ENCODE results near the gene BPIFB3.

BPIFB3 gene

DNA sequence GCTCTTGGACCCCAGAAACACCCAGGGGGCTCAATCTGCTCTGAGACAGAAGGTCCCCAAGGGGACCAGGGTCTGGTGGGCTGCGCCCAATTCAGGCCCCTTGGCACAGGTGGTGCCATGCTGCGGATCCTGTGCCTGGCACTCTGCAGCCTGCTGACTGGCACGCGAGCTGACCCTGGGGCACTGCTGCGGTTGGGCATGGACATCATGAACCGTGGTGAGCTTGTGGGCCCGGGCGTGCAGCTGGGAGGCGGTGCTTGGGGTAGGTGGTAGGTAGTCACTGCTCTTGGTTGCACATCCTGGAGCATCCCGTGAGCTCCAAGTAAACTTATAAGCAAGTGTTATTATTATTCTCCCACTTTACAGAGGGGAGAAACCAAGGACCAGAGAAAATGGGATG lies 22.2 kb upstream of the BPIFB3 start, which contains the start of gene BPIFB6:
BPIFB6 (plus strand) TSS at position 118 of the 400 bp plus-strand sequence; CDS start at position 118, 0 bp downstream.
- H3K4me3 ChIP-seq (ENCODE audit: low read depth, low read length): no peak within 1 kb of the TSS
- in situ Hi-C loops (cut with HindIII; ENCODE audit: low sequenced_read_pairs): no loop called here
- DNase-seq (ENCODE audit: low read depth): no peak
- TF ChIP-seq, protein P1, sequence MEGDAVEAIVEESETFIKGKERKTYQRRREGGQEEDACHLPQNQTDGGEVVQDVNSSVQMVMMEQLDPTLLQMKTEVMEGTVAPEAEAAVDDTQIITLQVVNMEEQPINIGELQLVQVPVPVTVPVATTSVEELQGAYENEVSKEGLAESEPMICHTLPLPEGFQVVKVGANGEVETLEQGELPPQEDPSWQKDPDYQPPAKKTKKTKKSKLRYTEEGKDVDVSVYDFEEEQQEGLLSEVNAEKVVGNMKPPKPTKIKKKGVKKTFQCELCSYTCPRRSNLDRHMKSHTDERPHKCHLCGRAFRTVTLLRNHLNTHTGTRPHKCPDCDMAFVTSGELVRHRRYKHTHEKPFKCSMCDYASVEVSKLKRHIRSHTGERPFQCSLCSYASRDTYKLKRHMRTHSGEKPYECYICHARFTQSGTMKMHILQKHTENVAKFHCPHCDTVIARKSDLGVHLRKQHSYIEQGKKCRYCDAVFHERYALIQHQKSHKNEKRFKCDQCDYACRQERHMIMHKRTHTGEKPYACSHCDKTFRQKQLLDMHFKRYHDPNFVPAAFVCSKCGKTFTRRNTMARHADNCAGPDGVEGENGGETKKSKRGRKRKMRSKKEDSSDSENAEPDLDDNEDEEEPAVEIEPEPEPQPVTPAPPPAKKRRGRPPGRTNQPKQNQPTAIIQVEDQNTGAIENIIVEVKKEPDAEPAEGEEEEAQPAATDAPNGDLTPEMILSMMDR (IDR thresholded peaks at IDR 0.05; ENCODE audit: low read depth, low read length, missing control alignments): no peak

DNA sequence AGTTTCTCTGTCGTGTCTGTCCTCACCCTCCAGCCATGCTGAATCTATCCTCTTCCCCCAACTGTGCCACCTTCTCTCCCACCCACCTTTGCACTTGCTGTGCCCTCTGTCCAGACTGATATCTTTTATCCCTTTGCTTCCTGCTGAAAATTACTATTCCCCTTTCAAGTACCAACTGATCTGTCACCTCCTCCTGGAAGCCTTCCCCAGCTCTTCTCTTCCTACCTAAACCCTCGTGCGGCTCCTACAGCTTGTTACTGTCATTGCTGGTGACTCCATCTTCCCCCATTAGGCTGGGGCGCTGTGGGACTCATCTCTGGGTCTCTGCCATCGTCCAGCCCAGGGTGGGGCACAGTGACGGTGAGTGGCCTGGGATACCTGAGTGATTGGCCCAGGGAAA lies 21.1 kb upstream of the BPIFB3 start:
- TF ChIP-seq, protein P1 (IDR thresholded peaks at IDR 0.05; ENCODE audit: low read depth, low read length, missing control alignments): no peak
- in situ Hi-C loops (cut with HindIII; ENCODE audit: low sequenced_read_pairs): no loop called here
- no peak overlapping the region for H3K4me3 ChIP-seq (ENCODE audit: low read depth, low read length)
- DNase-seq (ENCODE audit: low read depth): no peak

DNA sequence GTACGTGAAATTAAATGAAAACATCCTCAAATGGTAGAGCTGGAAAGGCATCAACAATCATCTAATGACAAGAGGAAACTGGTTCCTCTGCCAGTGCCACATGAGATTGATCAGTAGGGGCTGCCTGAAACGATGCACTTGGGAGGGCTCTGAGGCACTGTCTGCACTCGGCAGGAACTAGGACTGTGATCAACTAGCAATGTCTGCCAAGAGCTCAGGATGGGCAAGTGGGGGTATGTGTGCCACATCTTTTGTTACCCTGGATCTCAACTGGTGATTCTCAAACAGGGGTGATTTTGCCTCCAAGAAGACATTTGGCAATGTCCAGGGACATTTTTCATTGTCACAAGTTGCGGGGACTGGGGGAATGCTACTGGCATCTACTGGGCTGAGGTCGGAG lies 20.3 kb upstream of the BPIFB3 start:
- H3K4me3 ChIP-seq (ENCODE audit: low read depth, low read length): no peak overlapping the region
- TF ChIP-seq, protein P1 (IDR thresholded peaks at IDR 0.05; ENCODE audit: low read depth, low read length, missing control alignments): no peak
- no peak for DNase-seq (ENCODE audit: low read depth)
- in situ Hi-C loops (cut with HindIII; ENCODE audit: low sequenced_read_pairs): no loop called here

DNA sequence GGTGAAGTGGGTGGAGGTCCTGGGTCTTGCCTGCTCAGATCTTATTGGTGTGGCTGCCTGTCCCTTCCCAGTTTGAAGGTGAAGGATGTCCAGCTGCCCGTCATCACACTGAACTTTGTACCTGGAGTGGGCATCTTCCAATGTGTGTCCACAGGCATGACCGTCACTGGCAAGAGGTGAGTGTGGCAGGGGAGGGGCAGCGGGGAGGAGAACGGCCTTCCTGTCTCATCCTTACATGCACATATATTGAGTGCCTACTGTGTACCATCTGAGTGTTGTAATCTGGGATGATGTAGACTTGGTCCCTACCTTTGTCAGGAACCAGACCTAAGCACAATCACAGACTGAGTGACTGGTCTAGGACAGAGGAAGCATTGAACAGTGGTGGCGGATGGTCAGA lies 19.6 kb upstream of the BPIFB3 start:
- in situ Hi-C loops (cut with HindIII; ENCODE audit: low sequenced_read_pairs): no loop called here
- DNase-seq (ENCODE audit: low read depth): no peak
- TF ChIP-seq, protein P1 (IDR thresholded peaks at IDR 0.05; ENCODE audit: low read depth, low read length, missing control alignments): no peak
- no peak overlapping the region for H3K4me3 ChIP-seq (ENCODE audit: low read depth, low read length)

DNA sequence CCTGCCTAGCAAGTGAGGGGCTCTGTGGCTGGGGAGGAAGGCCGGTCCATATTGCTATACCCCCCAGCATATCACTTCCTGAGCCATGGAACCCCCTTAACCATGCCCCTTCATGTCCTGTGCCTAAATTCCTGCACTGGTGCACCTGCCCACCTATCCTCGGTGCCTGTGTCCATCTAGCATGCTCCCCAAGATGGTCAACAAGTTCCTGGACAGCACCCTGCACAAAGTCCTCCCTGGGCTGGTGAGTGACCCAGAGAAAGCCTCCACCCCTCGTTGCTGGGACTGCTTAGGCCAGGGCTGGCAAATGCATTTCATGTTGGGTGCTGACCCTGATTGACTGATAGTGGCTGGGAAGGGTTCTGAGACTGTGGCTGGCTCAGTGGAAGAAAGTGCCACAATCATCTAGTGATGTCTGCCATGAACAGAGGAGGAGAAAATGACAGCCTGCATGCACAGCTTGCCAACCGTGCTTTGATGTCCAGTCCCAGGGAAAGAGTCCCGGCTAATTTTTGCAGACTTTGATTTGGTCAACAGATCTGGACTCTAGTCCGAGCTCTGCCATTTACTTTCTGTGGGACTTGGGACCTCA lies 18.7 kb upstream of the BPIFB3 start:
- in situ Hi-C loops (cut with HindIII; ENCODE audit: low sequenced_read_pairs): no loop called here
- no peak overlapping the region for H3K4me3 ChIP-seq (ENCODE audit: low read depth, low read length)
- TF ChIP-seq, protein P1 (IDR thresholded peaks at IDR 0.05; ENCODE audit: low read depth, low read length, missing control alignments): no peak
- no peak for DNase-seq (ENCODE audit: low read depth)

DNA sequence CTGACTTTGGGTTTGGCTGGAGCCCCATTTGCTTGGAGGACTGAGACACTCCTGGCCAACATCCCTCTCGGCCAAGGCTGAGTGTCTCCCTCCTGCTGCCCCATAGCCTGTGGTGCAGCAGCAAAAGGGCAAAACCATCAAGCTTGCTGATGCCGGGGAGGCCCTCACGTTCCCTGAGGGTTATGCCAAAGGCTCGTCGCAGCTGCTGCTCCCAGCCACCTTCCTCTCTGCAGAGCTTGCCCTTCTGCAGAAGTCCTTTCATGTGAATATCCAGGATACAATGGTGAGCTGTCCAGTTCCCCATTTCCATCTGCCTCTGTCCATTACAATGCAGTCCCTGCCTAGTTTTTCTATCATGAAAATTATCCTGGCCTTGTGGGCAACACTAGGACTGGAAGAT lies 16.2 kb upstream of the BPIFB3 start:
- no peak for DNase-seq (ENCODE audit: low read depth)
- in situ Hi-C loops (cut with HindIII; ENCODE audit: low sequenced_read_pairs): no loop called here
- H3K4me3 ChIP-seq (ENCODE audit: low read depth, low read length): no peak overlapping the region
- TF ChIP-seq, protein P1 (IDR thresholded peaks at IDR 0.05; ENCODE audit: low read depth, low read length, missing control alignments): no peak
